ENCODE data around the gene GALNTL6. TPM values are rescaled to one million over a fixed set of nuclear protein-coding genes. Genes with fewer than 3 reads are reported as not detected.

GALNTL6 gene
- total RNA-seq, 1 donor from 2014 or later, result not detected

- no peaks in the 10 kb centered on the region for H3K36me3 ChIP-seq (ENCODE audit: control insufficient read depth, insufficient read depth, low read length)
- no peaks in the 10 kb centered on the region for H3K27me3 ChIP-seq (ENCODE audit: control insufficient read depth, insufficient read depth, low read length)
- no peak overlapping the region for H3K4me3 ChIP-seq (ENCODE audit: low read depth, low read length)
- no peak for TF ChIP-seq CTCF (IDR thresholded peaks at IDR 0.05; ENCODE audit: insufficient read depth, low read length, severe bottlenecking)
- no peak for DNase-seq (ENCODE audit: low read depth)
- FAIRE-seq, result no peak
Observed at GRCh38 chr4:173057901-173058300, 1244.7 kb downstream of the GALNTL6 start.

GRCh38 chr4:173061160-173061559 lies 1248.0 kb downstream of the GALNTL6 start:
- Histone ChIP-seq H3K36me3 (ENCODE audit: control insufficient read depth, insufficient read depth, low read length) (no peaks in the 10 kb centered on the region), H3K4me3 (ENCODE audit: low read depth, low read length) (no peak overlapping the region), H3K27me3 (ENCODE audit: control insufficient read depth, insufficient read depth, low read length) (no peaks in the 10 kb centered on the region)
- DNase-seq (ENCODE audit: low read depth), result no peak
- no peak for TF ChIP-seq CTCF (IDR thresholded peaks at IDR 0.05; ENCODE audit: insufficient read depth, low read length, severe bottlenecking)
- no peak for FAIRE-seq

GRCh38 chr4:173073939-173074500 lies 1260.8 kb downstream of the GALNTL6 start:
- TF ChIP-seq CTCF (IDR thresholded peaks at IDR 0.05; ENCODE audit: insufficient read depth, low read length, severe bottlenecking), result no peak
- Histone ChIP-seq H3K27me3 (ENCODE audit: control insufficient read depth, insufficient read depth, low read length) (no peaks in the 10 kb centered on the region), H3K36me3 (ENCODE audit: control insufficient read depth, insufficient read depth, low read length) (no peaks in the 10 kb centered on the region), H3K4me3 (ENCODE audit: low read depth, low read length) (no peak overlapping the region)
- FAIRE-seq, result no peak
- DNase-seq (ENCODE audit: low read depth), result no peak

GRCh38 chr4:173074501-173074946 lies 1261.3 kb downstream of the GALNTL6 start:
- FAIRE-seq, result peak; percentile 83
- peak; percentile 96 for DNase-seq (ENCODE audit: low read depth)
- H3K4me3 ChIP-seq (ENCODE audit: low read depth, low read length), result no peak overlapping the region
- TF ChIP-seq CTCF (IDR thresholded peaks at IDR 0.05; ENCODE audit: insufficient read depth, low read length, severe bottlenecking), result no peak
- H3K27me3 ChIP-seq (ENCODE audit: control insufficient read depth, insufficient read depth, low read length), result no peaks in the 10 kb centered on the region
- H3K36me3 ChIP-seq (ENCODE audit: control insufficient read depth, insufficient read depth, low read length), result no peaks in the 10 kb centered on the region

GRCh38 chr4:173076903-173077634 lies 1263.9 kb downstream of the GALNTL6 start:
- DNase-seq (ENCODE audit: low read depth), result peak; percentile 76
- Histone ChIP-seq H3K4me3 (ENCODE audit: low read depth, low read length) (no peak overlapping the region), H3K27me3 (ENCODE audit: control insufficient read depth, insufficient read depth, low read length) (no peaks in the 10 kb centered on the region), H3K36me3 (ENCODE audit: control insufficient read depth, insufficient read depth, low read length) (no peaks in the 10 kb centered on the region)
- TF ChIP-seq CTCF (IDR thresholded peaks at IDR 0.05; ENCODE audit: insufficient read depth, low read length, severe bottlenecking), result no peak
- FAIRE-seq, result no peak
